ENCODE results near the gene MAPKAPK3. TPM values are rescaled to one million over a fixed set of nuclear protein-coding genes. Genes with fewer than 3 reads are reported as not detected.

MAPKAPK3 gene
- total and polyA plus RNA-seq, 2 donors (not counting 3 experiments of a cell fraction or from before 2014, with no cell fraction given), result 21.3 to 30.5 TPM

- TF ChIP-seq POLR2A (IDR thresholded peaks at IDR 0.05; ENCODE audit: low read depth, low read length), result no peak
- TF ChIP-seq FOS (IDR thresholded peaks at IDR 0.05; ENCODE audit: borderline replicate concordance, insufficient read depth, low read length), result no peak
- TF ChIP-seq JUN (IDR thresholded peaks at IDR 0.05; ENCODE audit: borderline replicate concordance, insufficient read depth, insufficient read length, low read depth), result no peak
- TF ChIP-seq MAX (IDR thresholded peaks at IDR 0.05; ENCODE audit: insufficient read depth, insufficient read length), result no peak
- TF ChIP-seq MYC (IDR thresholded peaks at IDR 0.05; ENCODE audit: low read depth, low read length), result no peak
- no peak for TF ChIP-seq CTCF (IDR thresholded peaks at IDR 0.05; ENCODE audit: extremely low read depth in 1 of 2, insufficient read depth in 1 of 2, low read depth in 1 of 2, low read length in 2 of 2)
- TF ChIP-seq POLR2AphosphoS5 (IDR thresholded peaks at IDR 0.05; ENCODE audit: insufficient read depth, low read depth, low read length), result no peak
- no peak for TF ChIP-seq EZH2 (IDR thresholded peaks at IDR 0.05; ENCODE audit: borderline replicate concordance, low read depth, low read length, severe bottlenecking)
- TF ChIP-seq GATA2 (IDR thresholded peaks at IDR 0.05; ENCODE audit: insufficient read depth, insufficient read length, low read depth, low read length), result no peak
- DNase-seq (ENCODE audit: low read depth, low spot score), result no peak
- FAIRE-seq, result no peak
- ChIA-PET CTCF (interaction anchor here (1.5 kb wide), 1 partner anchor 452 kb away, joined by 3 read pairs; no protein-coding TSS in a partner anchor), POLR2A (no interaction called here)
- H3K9me3 ChIP-seq (replicated peaks; ENCODE audit: control insufficient read depth, insufficient read depth, low read length), result no peaks in the 10 kb centered on the region
- no peak overlapping the region for H3K27ac ChIP-seq (ENCODE audit: insufficient read depth, low read depth, low read length)
- H3K27me3 ChIP-seq (ENCODE audit: control insufficient read depth in 2 of 2, insufficient read depth in 2 of 2, low read length in 2 of 2), result no peaks in the 10 kb centered on the region
- H3K4me2 ChIP-seq (ENCODE audit: insufficient read depth, low read length), result no peak overlapping the region
- no peaks in the 10 kb centered on the region for H4K20me1 ChIP-seq (replicated peaks; ENCODE audit: control insufficient read depth, extremely low read depth, insufficient read depth, low read length)
- no peaks in the 10 kb centered on the region for H3K9me1 ChIP-seq (replicated peaks; ENCODE audit: control insufficient read depth, extremely low read depth, insufficient read depth, low read length)
- dilution Hi-C loops (cut with MboI; ENCODE audit: extremely low pct_ligation_motif_present, low sequenced_read_pairs) (no loop called here), intact Hi-C loops (cut with micrococcal nuclease) (no loop called here)
- BruUV-seq (replicated peaks), result no TSS peak
- H3K36me3 ChIP-seq (ENCODE audit: control insufficient read depth in 2 of 2, extremely low read depth in 1 of 2, insufficient read depth in 2 of 2, low read length in 2 of 2), result peaks cover 0 to 1% of the 10 kb centered on the region in 2 experiments
- no peaks in the 10 kb centered on the region for H3K79me2 ChIP-seq (ENCODE audit: control insufficient read depth, insufficient read depth, low read length)
- H3K9ac ChIP-seq (replicated peaks; ENCODE audit: extremely low read depth, insufficient read depth, low read length), result no peak overlapping the region
- H3K4me1 ChIP-seq (ENCODE audit: control insufficient read depth, extremely low read depth, insufficient read depth, low read length), result no peaks in the 10 kb centered on the region
- H2AFZ ChIP-seq (ENCODE audit: low read depth, low read length), result no peak overlapping the region
- H3K4me3 ChIP-seq (replicated peaks in 1 of 3; ENCODE audit: insufficient read depth in 1 of 3, low read depth in 1 of 3, low read length in 3 of 3), result no peak overlapping the region
Observed at GRCh38 chr3:50648313-50648712, 31.4 kb downstream of the MAPKAPK3 start.

Data from endothelial cell of umbilical vein (primary cell).